HepG2 (cell line): Measurements from ENCODE around the gene JCAD.

Experiments used
- AHR ChIP-seq: IDR thresholded peaks from 2 replicates; pipeline ENCODE4 v1.6.1; 2018; ENCODE audit warnings: missing genetic modification reagents, missing compliant biosample characterization
- ELK4 ChIP-seq: sonication (generic); formaldehyde crosslinking; IDR thresholded peaks from 2 replicates; pipeline ENCODE4 v1.9.0; 2021; ENCODE audit warnings: missing genetic modification reagents, borderline replicate concordance
- FOXM1 ChIP-seq: sonication (generic); formaldehyde crosslinking; IDR thresholded peaks from 2 replicates; pipeline ENCODE4 v1.5.0; 2020; ENCODE audit warnings: missing genetic modification reagents
- KDM5B ChIP-seq: sonication (generic); formaldehyde crosslinking; IDR thresholded peaks from 2 replicates; pipeline ENCODE4 v1.4.0; 2020; ENCODE audit warnings: missing genetic modification reagents, mild to moderate bottlenecking, borderline replicate concordance
- POLR2AphosphoS5 ChIP-seq: IDR thresholded peaks from 2 replicates; pipeline ENCODE4 v1.6.1; 2012; ENCODE audit warnings: low read depth, low read length
- RBM39 ChIP-seq: fragments of 200-400 bp; formaldehyde crosslinking; IDR thresholded peaks from one replicate; pipeline ENCODE4 v1.6.1; 2018; ENCODE audit warnings: antibody characterized with exemption, mild to moderate bottlenecking, low read depth, low read length; ENCODE audit not compliant: poor library complexity, severe bottlenecking
- TARDBP ChIP-seq: sonication (generic); formaldehyde crosslinking; IDR thresholded peaks from 2 replicates; pipeline ENCODE4 v1.8.0; 2022; ENCODE audit warnings: mild to moderate bottlenecking, missing genetic modification reagents
- TBP ChIP-seq: sonication (generic); formaldehyde crosslinking; IDR thresholded peaks from 2 replicates; pipeline ENCODE4 v1.5.0; 2020; ENCODE audit warnings: missing genetic modification reagents
- ZFY ChIP-seq: sonication (generic); formaldehyde crosslinking; IDR thresholded peaks from 2 replicates; pipeline ENCODE4 v1.4.0; 2020; ENCODE audit warnings: missing genetic modification reagents
- ZNF274 ChIP-seq: sonication (generic); formaldehyde crosslinking; IDR thresholded peaks from 2 replicates; pipeline ENCODE4 v1.5.1; 2020; ENCODE audit warnings: mild to moderate bottlenecking, missing genetic modification reagents
- ZNF512 ChIP-seq: sonication (generic); formaldehyde crosslinking; IDR thresholded peaks from 2 replicates; pipeline ENCODE4 v1.4.0; 2020; ENCODE audit warnings: mild to moderate bottlenecking, missing genetic modification reagents
- ZNF816 ChIP-seq: sonication (generic); formaldehyde crosslinking; IDR thresholded peaks from 2 replicates; pipeline ENCODE4 v1.8.0; 2022; ENCODE audit warnings: missing genetic modification reagents, mild to moderate bottlenecking, borderline replicate concordance

- TF ChIP-seq ZFY (CRISPR knock-in tag) (no peak), KDM5B (CRISPR knock-in tag) (no peak), FOXM1 (CRISPR knock-in tag) (no peak), ZNF274 (CRISPR knock-in tag) (no peak), AHR (CRISPR knock-in tag) (no peak), TBP (CRISPR knock-in tag) (no peak), ELK4 (CRISPR knock-in tag) (no peak), RBM39 (no peak), ZNF512 (CRISPR knock-in tag) (no peak), ZNF816 (CRISPR knock-in tag) (no peak), POLR2AphosphoS5 (no peak), TARDBP (CRISPR knock-in tag) (no peak)
Measured at GRCh38 chr10:30092151-30092790, 32.9 kb upstream of the JCAD start.
